ENCODE data around the gene PRPH2. TPM values are rescaled to one million over a fixed set of nuclear protein-coding genes. Genes with fewer than 3 reads are reported as not detected.

The PRPH2 gene
- total and polyA plus RNA-seq, 10 of the 15 experiments (the other 5 are each of a cell fraction or from before 2014, with no cell fraction given) = 0.08 TPM; not detected in 9

DNA sequence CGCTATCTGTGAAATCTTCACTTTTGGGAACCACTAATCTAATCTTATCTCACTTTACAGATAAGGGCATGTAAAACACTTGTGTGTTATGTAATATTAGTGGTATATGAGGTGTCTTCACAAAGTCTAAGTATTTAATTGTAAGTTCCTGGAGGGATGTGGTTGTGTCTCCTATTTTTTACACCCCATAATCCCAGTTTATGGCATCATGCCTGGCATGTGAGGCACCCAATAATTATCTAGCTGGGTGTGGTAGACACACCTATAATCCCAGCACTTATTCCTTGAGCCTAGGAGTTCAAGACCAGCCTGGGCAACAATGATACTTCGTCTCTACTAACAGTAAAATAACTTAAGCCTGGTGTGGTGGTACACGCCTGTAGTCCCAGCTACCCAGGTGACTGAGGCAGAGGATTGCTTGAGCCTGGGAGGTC is 40.0 kb upstream of the PRPH2 start (continued):
- TF ChIP-seq, protein P1, sequence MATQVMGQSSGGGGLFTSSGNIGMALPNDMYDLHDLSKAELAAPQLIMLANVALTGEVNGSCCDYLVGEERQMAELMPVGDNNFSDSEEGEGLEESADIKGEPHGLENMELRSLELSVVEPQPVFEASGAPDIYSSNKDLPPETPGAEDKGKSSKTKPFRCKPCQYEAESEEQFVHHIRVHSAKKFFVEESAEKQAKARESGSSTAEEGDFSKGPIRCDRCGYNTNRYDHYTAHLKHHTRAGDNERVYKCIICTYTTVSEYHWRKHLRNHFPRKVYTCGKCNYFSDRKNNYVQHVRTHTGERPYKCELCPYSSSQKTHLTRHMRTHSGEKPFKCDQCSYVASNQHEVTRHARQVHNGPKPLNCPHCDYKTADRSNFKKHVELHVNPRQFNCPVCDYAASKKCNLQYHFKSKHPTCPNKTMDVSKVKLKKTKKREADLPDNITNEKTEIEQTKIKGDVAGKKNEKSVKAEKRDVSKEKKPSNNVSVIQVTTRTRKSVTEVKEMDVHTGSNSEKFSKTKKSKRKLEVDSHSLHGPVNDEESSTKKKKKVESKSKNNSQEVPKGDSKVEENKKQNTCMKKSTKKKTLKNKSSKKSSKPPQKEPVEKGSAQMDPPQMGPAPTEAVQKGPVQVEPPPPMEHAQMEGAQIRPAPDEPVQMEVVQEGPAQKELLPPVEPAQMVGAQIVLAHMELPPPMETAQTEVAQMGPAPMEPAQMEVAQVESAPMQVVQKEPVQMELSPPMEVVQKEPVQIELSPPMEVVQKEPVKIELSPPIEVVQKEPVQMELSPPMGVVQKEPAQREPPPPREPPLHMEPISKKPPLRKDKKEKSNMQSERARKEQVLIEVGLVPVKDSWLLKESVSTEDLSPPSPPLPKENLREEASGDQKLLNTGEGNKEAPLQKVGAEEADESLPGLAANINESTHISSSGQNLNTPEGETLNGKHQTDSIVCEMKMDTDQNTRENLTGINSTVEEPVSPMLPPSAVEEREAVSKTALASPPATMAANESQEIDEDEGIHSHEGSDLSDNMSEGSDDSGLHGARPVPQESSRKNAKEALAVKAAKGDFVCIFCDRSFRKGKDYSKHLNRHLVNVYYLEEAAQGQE (IDR thresholded peaks at IDR 0.05; ENCODE audit: low read depth, low read length) = no peak
- no peak for TF ChIP-seq POLR2A (IDR thresholded peaks at IDR 0.05; ENCODE audit: low read depth, low read length)
- no peak for TF ChIP-seq ZSCAN29 (IDR thresholded peaks at IDR 0.05)
- TF ChIP-seq JUNB (IDR thresholded peaks at IDR 0.05) = no peak

DNA sequence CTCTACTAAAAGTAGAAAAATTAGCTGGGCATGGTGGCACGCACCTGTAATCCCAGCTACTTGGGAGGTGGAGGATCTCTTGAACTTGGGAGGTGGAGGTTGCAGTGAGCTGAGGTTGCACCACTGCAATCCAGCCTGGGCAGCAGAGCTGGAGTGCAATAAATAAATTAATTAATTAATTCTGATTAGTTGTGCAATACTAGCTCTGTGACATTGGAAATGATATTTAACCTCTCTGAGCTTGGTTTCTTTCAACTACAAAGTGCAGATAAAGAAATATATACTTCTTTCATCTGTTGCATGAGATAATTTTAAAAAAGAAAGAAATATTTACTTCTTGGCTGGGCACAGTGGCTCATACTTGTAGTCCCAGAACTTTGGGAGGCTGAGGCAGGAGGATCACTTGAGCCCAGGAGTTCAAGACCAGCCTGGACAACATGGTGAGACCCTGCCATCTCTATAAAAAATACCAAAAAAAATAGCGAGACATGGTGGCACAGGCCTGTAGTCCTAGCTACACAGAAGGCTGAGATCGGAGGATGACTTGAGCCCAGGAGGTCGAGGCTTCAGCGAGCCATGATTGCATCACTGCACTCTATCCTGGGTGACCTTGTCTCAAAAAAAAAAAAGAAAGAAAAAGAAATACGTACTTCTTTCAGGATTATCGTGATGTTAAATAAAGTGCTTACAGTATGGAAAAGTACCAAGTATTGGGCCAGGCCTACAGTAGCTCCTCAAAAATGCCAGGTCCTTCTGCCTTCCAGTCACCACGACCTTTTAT is 39.1 kb upstream of the PRPH2 start:
- Histone ChIP-seq H3K4me3 (no peak overlapping the region), H3K27ac (ENCODE audit: control insufficient read depth, insufficient read depth) (no peak overlapping the region), H4K20me1 (ENCODE audit: control insufficient read depth, insufficient read depth) (no peaks in the 10 kb centered on the region), H3K36me3 (ENCODE audit: control insufficient read depth in 2 of 2, insufficient read depth in 2 of 2, low read length in 1 of 2) (no peaks in the 10 kb centered on the region; a peak in 1 of 4 replicates), H3K9ac (ENCODE audit: control insufficient read depth, insufficient read depth, low read length) (no peak overlapping the region), H3K4me2 (ENCODE audit: control insufficient read depth, insufficient read depth) (no peak overlapping the region), H3K4me1 (ENCODE audit: control insufficient read depth, insufficient read depth, low read length) (no peaks in the 10 kb centered on the region), H3K9me3 (replicated peaks; ENCODE audit: control insufficient read depth, insufficient read depth, low read length) (no peaks in the 10 kb centered on the region), H2AFZ (ENCODE audit: control insufficient read depth, low read depth, low read length) (no peak overlapping the region), H3K27me3 (replicated peaks in 1 of 2; ENCODE audit: control insufficient read depth in 2 of 2, insufficient read depth in 2 of 2, low read length in 1 of 2) (no peaks in the 10 kb centered on the region), H3K79me2 (ENCODE audit: control insufficient read depth, insufficient read depth, low read length) (no peaks in the 10 kb centered on the region)
- BruUV-seq (replicated peaks) = no TSS peak
- ChIA-PET POLR2A (interaction anchor here (0.6 to 1.2 kb wide), 3 partner anchors 13 to 26 kb away, joined by 3 read pairs; partner anchors contain the start of gene TBCC), RAD21 (ENCODE audit: unreplicated experiment) (no interaction called here), CTCF (interaction anchor here (1.1 kb wide), 1 partner anchor 230 kb away, joined by 3 read pairs; no protein-coding TSS in a partner anchor), SMC1A (ENCODE audit: uncharacterized antibody, unreplicated experiment) (interaction anchor here (0.8 to 3.0 kb wide), 3 partner anchors 10 to 57 kb away, joined by 3 to 10 read pairs (median 6); no protein-coding TSS in a partner anchor)
- WGBS (ENCODE audit: insufficient coverage, insufficient replicate concordance, low lambda C conversion rate, missing lambda C conversion rate) = 92% methylated on average over 8 of the region's 8 CpGs
- no peak for FAIRE-seq
- DNase-seq (ENCODE audit: low read depth, low spot score) = no peak
- intact Hi-C loops (cut with micrococcal nuclease; ENCODE audit: unreplicated experiment) = no loop called here
- ATAC-seq = no peak
- in situ Hi-C loops (cut with MboI) = no loop called here
- no peak for TF ChIP-seq EZH2 (IDR thresholded peaks at IDR 0.05; ENCODE audit: borderline replicate concordance, control insufficient read depth, low read depth, low read length)
- TF ChIP-seq ZSCAN29 (IDR thresholded peaks at IDR 0.05) = no peak
- no peak for TF ChIP-seq YY1 (IDR thresholded peaks at IDR 0.05; ENCODE audit: low read depth, low read length)
- TF ChIP-seq EED (IDR thresholded peaks at IDR 0.05; ENCODE audit: low read depth) = no peak
- TF ChIP-seq FOXM1 (IDR thresholded peaks at IDR 0.05; ENCODE audit: low read depth, low read length) = no peak
- no peak for TF ChIP-seq ZNF622 (IDR thresholded peaks at IDR 0.05)
- TF ChIP-seq IKZF2 (IDR thresholded peaks at IDR 0.05) = no peak
- TF ChIP-seq, protein P2, sequence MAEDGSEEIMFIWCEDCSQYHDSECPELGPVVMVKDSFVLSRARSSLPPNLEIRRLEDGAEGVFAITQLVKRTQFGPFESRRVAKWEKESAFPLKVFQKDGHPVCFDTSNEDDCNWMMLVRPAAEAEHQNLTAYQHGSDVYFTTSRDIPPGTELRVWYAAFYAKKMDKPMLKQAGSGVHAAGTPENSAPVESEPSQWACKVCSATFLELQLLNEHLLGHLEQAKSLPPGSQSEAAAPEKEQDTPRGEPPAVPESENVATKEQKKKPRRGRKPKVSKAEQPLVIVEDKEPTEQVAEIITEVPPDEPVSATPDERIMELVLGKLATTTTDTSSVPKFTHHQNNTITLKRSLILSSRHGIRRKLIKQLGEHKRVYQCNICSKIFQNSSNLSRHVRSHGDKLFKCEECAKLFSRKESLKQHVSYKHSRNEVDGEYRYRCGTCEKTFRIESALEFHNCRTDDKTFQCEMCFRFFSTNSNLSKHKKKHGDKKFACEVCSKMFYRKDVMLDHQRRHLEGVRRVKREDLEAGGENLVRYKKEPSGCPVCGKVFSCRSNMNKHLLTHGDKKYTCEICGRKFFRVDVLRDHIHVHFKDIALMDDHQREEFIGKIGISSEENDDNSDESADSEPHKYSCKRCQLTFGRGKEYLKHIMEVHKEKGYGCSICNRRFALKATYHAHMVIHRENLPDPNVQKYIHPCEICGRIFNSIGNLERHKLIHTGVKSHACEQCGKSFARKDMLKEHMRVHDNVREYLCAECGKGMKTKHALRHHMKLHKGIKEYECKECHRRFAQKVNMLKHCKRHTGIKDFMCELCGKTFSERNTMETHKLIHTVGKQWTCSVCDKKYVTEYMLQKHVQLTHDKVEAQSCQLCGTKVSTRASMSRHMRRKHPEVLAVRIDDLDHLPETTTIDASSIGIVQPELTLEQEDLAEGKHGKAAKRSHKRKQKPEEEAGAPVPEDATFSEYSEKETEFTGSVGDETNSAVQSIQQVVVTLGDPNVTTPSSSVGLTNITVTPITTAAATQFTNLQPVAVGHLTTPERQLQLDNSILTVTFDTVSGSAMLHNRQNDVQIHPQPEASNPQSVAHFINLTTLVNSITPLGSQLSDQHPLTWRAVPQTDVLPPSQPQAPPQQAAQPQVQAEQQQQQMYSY (CRISPR knock-in tag; IDR thresholded peaks at IDR 0.05) = no peak
- TF ChIP-seq, protein P3, sequence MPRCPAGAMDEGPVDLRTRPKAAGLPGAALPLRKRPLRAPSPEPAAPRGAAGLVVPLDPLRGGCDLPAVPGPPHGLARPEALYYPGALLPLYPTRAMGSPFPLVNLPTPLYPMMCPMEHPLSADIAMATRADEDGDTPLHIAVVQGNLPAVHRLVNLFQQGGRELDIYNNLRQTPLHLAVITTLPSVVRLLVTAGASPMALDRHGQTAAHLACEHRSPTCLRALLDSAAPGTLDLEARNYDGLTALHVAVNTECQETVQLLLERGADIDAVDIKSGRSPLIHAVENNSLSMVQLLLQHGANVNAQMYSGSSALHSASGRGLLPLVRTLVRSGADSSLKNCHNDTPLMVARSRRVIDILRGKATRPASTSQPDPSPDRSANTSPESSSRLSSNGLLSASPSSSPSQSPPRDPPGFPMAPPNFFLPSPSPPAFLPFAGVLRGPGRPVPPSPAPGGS (IDR thresholded peaks at IDR 0.05; ENCODE audit: borderline replicate concordance, insufficient read depth, low read depth, low read length, poor library complexity, severe bottlenecking) = no peak
- no peak for TF ChIP-seq CHD1 (IDR thresholded peaks at IDR 0.05; ENCODE audit: low read depth, low read length)
- no peak for TF ChIP-seq ASH2L (IDR thresholded peaks at IDR 0.05; ENCODE audit: borderline replicate concordance, low read depth)

All from GM12878 (cell line).